PC-3 (cell line): Measurements from ENCODE around the gene ZNF350. TPM values are rescaled to one million over a fixed set of nuclear protein-coding genes. Genes with fewer than 3 reads are reported as not detected.
A peak's percentile ranks its signal among the peaks of the same experiment; 100 is the strongest.
"Not testable (repeated sequence)": the region's sequence is repeated elsewhere in the genome, so short reads cannot be mapped to it uniquely, and the experiment has no call there.

Experiments
- ATAC-seq: fragments of 200-7000 bp; cut with Tn5 transposase; 2 replicates; pipeline ENCODE4 v1.9.1; 2020; ENCODE audit warnings: mild to moderate bottlenecking, moderate library complexity
- BruUV-seq: library from RNA; stranded (reverse); fragments of 400-500 nt; replicated peaks from 2 replicates; lab custom pipeline; 2021; lab: Mats Ljungman, UMichigan
- CTCF ChIA-PET: fragments of 300-600 bp; sonication (Branson Sonifier 250); formaldehyde crosslinking; loops from one replicate; lab custom pipeline; 2022; ENCODE audit warnings: antibody characterized with exemption; lab: Charles Lee
- POLR2A ChIA-PET: fragments of 300-600 bp; sonication (Branson Sonifier 250); formaldehyde crosslinking; loops from one replicate; lab custom pipeline; 2022; ENCODE audit warnings: antibody characterized with exemption; ENCODE audit not compliant: unreplicated experiment; lab: Charles Lee
- DNase-seq: peaks from one replicate; pipeline ENCODE4 v3.0.0-alpha.2; 2015
- H2AFZ ChIP-seq: fragments of 300-600 bp; sonication (generic); 2 replicates; pipeline ENCODE4 v1.6.0; 2016; ENCODE audit warnings: antibody characterized with exemption, low read length
- H3F3A ChIP-seq: fragments of 300-600 bp; sonication (generic); one replicate; pipeline ENCODE4 v1.6.0; 2017; ENCODE audit warnings: antibody characterized with exemption, low read length, control low read depth, mild to moderate bottlenecking; ENCODE audit not compliant: unreplicated experiment
- H3K27ac ChIP-seq: fragments of 300-600 bp; sonication (generic); 2 replicates; pipeline ENCODE4 v1.5.1; 2016; ENCODE audit warnings: mild to moderate bottlenecking, low read length
- H3K27me3 ChIP-seq: fragments of 300-600 bp; sonication (generic); 2 replicates; pipeline ENCODE4 v1.6.1; 2016; ENCODE audit warnings: low read length, mixed read lengths
- H3K36me3 ChIP-seq: fragments of 300-600 bp; sonication (generic); 2 replicates; pipeline ENCODE4 v1.6.1; 2016; ENCODE audit warnings: low read depth, mixed run types, low read length, mixed read lengths
- H3K4me1 ChIP-seq: fragments of 300-600 bp; sonication (generic); 2 replicates; pipeline ENCODE4 v1.5.1; 2016; ENCODE audit warnings: low read length; ENCODE audit not compliant: insufficient read depth
- H3K4me2 ChIP-seq: fragments of 300-600 bp; sonication (generic); 2 replicates; pipeline ENCODE4 v1.6.0; 2016; ENCODE audit warnings: low read length
- H3K4me3 ChIP-seq: fragments of 300-600 bp; sonication (generic); 2 replicates; pipeline ENCODE4 v1.5.1; 2016; ENCODE audit warnings: mild to moderate bottlenecking, low read length, mixed read lengths
- H3K79me2 ChIP-seq: fragments of 300-600 bp; sonication (generic); 2 replicates; pipeline ENCODE4 v1.6.1; 2017; ENCODE audit warnings: low read length, mixed read lengths
- H3K9ac ChIP-seq: fragments of 300-600 bp; sonication (generic); 2 replicates; pipeline ENCODE4 v1.6.0; 2016; ENCODE audit warnings: mild to moderate bottlenecking, low read length
- H3K9me2 ChIP-seq: fragments of 300-600 bp; sonication (generic); replicated peaks from 2 replicates; pipeline ENCODE4 v1.6.1; 2016; ENCODE audit warnings: mixed run types, low read length, mixed read lengths
- H3K9me3 ChIP-seq: fragments of 300-600 bp; sonication (generic); 2 replicates; pipeline ENCODE4 v1.6.1; 2016; ENCODE audit warnings: low read length, mixed read lengths
- H4K20me1 ChIP-seq: fragments of 300-600 bp; sonication (generic); 2 replicates; pipeline ENCODE4 v1.6.1; 2016; ENCODE audit warnings: low read length, mixed read lengths
- EZH2 ChIP-seq: fragments of 300-600 bp; sonication (generic); IDR thresholded peaks from one replicate; pipeline ENCODE4 v1.6.1; 2017; ENCODE audit warnings: antibody characterized with exemption, mild to moderate bottlenecking, low read length; ENCODE audit not compliant: unreplicated experiment
- EZH2phosphoT487 ChIP-seq: fragments of 300-600 bp; sonication (generic); IDR thresholded peaks from 2 replicates; pipeline ENCODE4 v1.6.1; 2018; ENCODE audit warnings: mild to moderate bottlenecking, antibody characterized with exemption, low read length, borderline replicate concordance
- intact Hi-C: fragments of 100-400 bp; cut with micrococcal nuclease; formaldehyde crosslinking; loops from 2 replicates; pipeline ENCODE4 v1.9.0; 2023
- total RNA-seq: library from RNA; depleted of rRNA; stranded (reverse); fragments of >200 nt; gene quantifications from 2 replicates; pipeline ENCODE4 v1.2.3, GENCODE V29; 2014
- TF ChIP-seq, protein P1 (sequence below): fragments of 300-600 bp; sonication (generic); conservative IDR thresholded peaks from 2 replicates; pipeline ENCODE4 v1.5.1; 2017; ENCODE audit warnings: antibody characterized with exemption, low read depth, mild to moderate bottlenecking, low read length

ZNF350 gene
- total RNA-seq, 1 experiment from 2014 or later: 6.2 TPM

DNA sequence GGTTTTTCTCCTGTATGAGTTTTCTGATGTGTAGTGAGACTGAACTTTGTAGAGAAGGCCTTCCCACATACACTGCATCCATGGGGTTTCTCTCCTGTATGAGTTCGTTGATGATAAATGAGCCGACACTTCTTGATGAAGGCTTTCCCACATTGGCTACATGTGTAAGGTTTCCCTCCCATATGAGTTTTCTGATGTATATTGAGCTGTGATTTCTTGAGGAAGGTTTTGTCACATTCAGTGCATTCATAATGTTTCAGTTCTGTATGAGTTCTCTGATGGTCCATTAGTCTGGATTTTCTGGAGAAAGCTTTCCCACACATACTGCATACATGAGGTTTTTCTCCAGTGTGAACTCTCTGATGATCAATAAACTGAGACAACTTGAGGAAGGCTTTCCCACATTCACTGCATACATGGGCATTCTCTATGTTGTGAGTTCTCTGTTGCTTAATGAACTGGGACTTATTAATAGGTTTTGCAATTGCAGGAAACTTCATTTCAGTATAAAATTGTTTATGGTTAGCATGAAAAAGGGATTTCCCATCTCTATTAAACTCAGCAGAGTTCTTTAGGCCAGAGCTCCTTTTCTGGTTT is 7.5 kb upstream of the ZNF350 start:
- intact Hi-C loops: no loop called here
- no peak for TF ChIP-seq EZH2
- TF ChIP-seq, protein P1, sequence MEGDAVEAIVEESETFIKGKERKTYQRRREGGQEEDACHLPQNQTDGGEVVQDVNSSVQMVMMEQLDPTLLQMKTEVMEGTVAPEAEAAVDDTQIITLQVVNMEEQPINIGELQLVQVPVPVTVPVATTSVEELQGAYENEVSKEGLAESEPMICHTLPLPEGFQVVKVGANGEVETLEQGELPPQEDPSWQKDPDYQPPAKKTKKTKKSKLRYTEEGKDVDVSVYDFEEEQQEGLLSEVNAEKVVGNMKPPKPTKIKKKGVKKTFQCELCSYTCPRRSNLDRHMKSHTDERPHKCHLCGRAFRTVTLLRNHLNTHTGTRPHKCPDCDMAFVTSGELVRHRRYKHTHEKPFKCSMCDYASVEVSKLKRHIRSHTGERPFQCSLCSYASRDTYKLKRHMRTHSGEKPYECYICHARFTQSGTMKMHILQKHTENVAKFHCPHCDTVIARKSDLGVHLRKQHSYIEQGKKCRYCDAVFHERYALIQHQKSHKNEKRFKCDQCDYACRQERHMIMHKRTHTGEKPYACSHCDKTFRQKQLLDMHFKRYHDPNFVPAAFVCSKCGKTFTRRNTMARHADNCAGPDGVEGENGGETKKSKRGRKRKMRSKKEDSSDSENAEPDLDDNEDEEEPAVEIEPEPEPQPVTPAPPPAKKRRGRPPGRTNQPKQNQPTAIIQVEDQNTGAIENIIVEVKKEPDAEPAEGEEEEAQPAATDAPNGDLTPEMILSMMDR: no peak
- H3K27me3 ChIP-seq: no peaks in the 10 kb centered on the region
- DNase-seq (no peak), ATAC-seq (no peak)
- peak overlapping the region; percentile 5; the same call in 1 of the 2 replicates for H3K4me3 ChIP-seq
- H3K9me3 ChIP-seq: peaks cover 90% of the 10 kb centered on the region
- ChIA-PET CTCF (no interaction called here), POLR2A (no interaction called here)
- TSS peak; percentile 11 for BruUV-seq
- H3K9ac ChIP-seq: no peak overlapping the region
- no peaks in the 10 kb centered on the region for H3F3A ChIP-seq
- H3K4me1 ChIP-seq: no peaks in the 10 kb centered on the region
- H3K4me2 ChIP-seq: no peak overlapping the region
- H2AFZ ChIP-seq: no peak overlapping the region
- no peak overlapping the region for H3K27ac ChIP-seq
- no peaks in the 10 kb centered on the region for H4K20me1 ChIP-seq
- no peaks in the 10 kb centered on the region for H3K9me2 ChIP-seq
- H3K36me3 ChIP-seq: peaks cover 83% of the 10 kb centered on the region
- no peaks in the 10 kb centered on the region for H3K79me2 ChIP-seq

DNA sequence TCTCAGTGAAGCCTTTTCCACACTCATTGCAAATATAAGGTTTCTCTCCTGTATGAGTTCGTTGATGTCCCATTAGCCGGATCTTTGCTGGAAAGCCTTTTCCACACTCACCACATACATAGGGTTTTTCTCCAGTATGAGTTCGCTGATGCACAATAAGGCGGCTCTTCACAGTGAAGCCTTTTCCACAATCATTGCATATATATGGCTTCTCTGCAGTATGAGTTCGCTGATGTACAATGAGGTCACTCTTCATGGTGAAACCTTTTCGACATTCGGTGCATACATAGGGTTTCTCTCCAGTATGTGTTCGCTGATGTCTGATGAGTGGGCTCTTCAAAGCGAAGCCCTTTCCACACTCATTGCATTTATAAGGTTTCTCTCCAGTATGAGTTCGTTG is 6.8 kb upstream of the ZNF350 start:
- DNase-seq (no peak), ATAC-seq (no peak)
- ChIA-PET POLR2A (no interaction called here), CTCF (no interaction called here)
- no TSS peak for BruUV-seq
- no peaks in the 10 kb centered on the region for H3K9me2 ChIP-seq
- peaks cover 80% of the 10 kb centered on the region for H3K36me3 ChIP-seq
- H3K4me2 ChIP-seq: no peak overlapping the region
- H3K9ac ChIP-seq: no peak overlapping the region
- TF ChIP-seq EZH2 (no peak), EZH2phosphoT487 (no peak)
- TF ChIP-seq, protein P1: no peak
- intact Hi-C loops: no loop called here
- no peaks in the 10 kb centered on the region for H3F3A ChIP-seq
- no peaks in the 10 kb centered on the region for H4K20me1 ChIP-seq
- H2AFZ ChIP-seq: no peak overlapping the region
- no peaks in the 10 kb centered on the region for H3K4me1 ChIP-seq
- H3K27ac ChIP-seq: no peak overlapping the region
- H3K27me3 ChIP-seq: no peaks in the 10 kb centered on the region
- H3K9me3 ChIP-seq: peaks cover 90% of the 10 kb centered on the region
- no peak overlapping the region; the same call in 1 of the 2 replicates for H3K4me3 ChIP-seq
- H3K79me2 ChIP-seq: no peaks in the 10 kb centered on the region

DNA sequence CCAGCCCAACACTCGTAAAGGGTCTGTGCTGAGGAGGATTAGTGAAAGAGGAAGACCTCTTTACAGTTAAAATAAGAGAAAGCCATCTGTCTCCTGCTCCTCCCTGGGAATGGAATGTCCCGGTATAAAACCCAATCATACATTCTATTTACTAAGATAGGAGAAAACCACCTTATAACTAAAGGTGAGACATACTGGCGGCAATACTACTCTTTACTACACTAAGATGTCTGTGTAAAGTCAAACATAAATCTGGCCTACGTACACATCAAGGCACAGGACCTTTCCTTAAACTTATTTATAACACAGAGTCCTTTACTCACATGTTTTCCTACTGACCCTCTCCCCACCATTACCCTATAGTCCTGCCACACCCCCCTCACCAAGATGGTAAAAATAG is 3.3 kb downstream of the ZNF350 start:
- ChIA-PET CTCF (no interaction called here), POLR2A (no interaction called here)
- Histone ChIP-seq H3K79me2 (peaks cover 48% of the 10 kb centered on the region), H2AFZ (no peak overlapping the region), H3K4me1 (no peaks in the 10 kb centered on the region), H3K27ac (no peak overlapping the region), H3K27me3 (no peaks in the 10 kb centered on the region), H3F3A (no peaks in the 10 kb centered on the region), H3K9me2 (no peaks in the 10 kb centered on the region), H3K4me3 (no peak overlapping the region), H3K4me2 (no peak overlapping the region), H4K20me1 (no peaks in the 10 kb centered on the region), H3K9me3 (peaks cover 82% of the 10 kb centered on the region), H3K9ac (no peak overlapping the region), H3K36me3 (peaks cover 73% of the 10 kb centered on the region)
- BruUV-seq: no TSS peak
- intact Hi-C loops: no loop called here
- TF ChIP-seq EZH2phosphoT487 (no peak), EZH2 (no peak)
- TF ChIP-seq, protein P1: no peak
- DNase-seq (no peak), ATAC-seq (no peak)

DNA sequence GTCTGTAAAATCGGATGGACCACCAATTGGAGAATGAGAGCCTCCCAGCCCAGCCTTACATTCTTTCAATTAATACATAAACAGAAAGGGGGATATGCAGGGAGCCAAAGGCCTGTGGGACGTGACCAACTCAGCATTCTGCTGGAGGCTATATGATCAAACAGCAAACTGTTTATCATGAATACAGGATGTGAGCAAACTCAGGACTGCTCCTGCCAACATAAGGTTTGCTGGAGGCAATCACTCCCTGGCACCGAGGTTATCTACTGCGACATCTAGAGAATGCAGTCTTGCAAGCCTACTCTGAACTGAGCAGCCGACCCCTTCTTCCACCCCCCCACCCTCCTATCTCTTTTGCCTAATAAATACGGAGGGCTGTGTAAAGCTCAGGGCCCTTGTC is 5.7 kb downstream of the ZNF350 start:
- H3K9me3 ChIP-seq: peaks cover 83% of the 10 kb centered on the region
- DNase-seq, H3K4me3 ChIP-seq, H3K27ac ChIP-seq, POLR2A ChIA-PET, H3F3A ChIP-seq, H3K9ac ChIP-seq, BruUV-seq, H4K20me1 ChIP-seq, H3K9me2 ChIP-seq, H3K27me3 ChIP-seq, intact Hi-C loops, ATAC-seq, H2AFZ ChIP-seq, H3K4me1 ChIP-seq, H3K4me2 ChIP-seq, CTCF ChIA-PET: not testable (repeated sequence)
- peaks cover 41% of the 10 kb centered on the region for H3K79me2 ChIP-seq
- peaks cover 91% of the 10 kb centered on the region for H3K36me3 ChIP-seq
